Osteoblast (primary cell): ENCODE measurements around the gene RAB3C. TPM values are rescaled to one million over a fixed set of nuclear protein-coding genes. Genes with fewer than 3 reads are reported as not detected.
"Not testable (repeated sequence)": the region's sequence is repeated elsewhere in the genome, so short reads cannot be mapped to it uniquely, and the experiment has no call there.

Source experiments
- DNase-seq: peaks from one replicate; pipeline ENCODE4 v3.0.0; 2011; ENCODE audit warnings: low spot score, mixed read lengths; ENCODE audit not compliant: insufficient read length; ENCODE audit errors: missing footprints
- H2AFZ ChIP-seq: 2 replicates; pipeline ENCODE4 v1.6.0; 2011; ENCODE audit warnings: mild to moderate bottlenecking, low read length
- H3K27ac ChIP-seq: 2 replicates; pipeline ENCODE4 v1.5.1; 2011; ENCODE audit warnings: mild to moderate bottlenecking, low read depth, low read length, moderate library complexity
- H3K27me3 ChIP-seq: 2 replicates; pipeline ENCODE4 v1.6.0; 2012; ENCODE audit warnings: mild to moderate bottlenecking, control low read depth, inconsistent platforms, low read length, moderate library complexity; ENCODE audit not compliant: insufficient read depth
- H3K36me3 ChIP-seq: 2 replicates; pipeline ENCODE4 v1.5.1; 2011; ENCODE audit warnings: mild to moderate bottlenecking, low read length, control low read depth, moderate library complexity; ENCODE audit not compliant: insufficient read depth
- H3K4me1 ChIP-seq: 2 replicates; pipeline ENCODE4 v1.5.1; 2011; ENCODE audit warnings: mild to moderate bottlenecking, low read length, control low read depth, moderate library complexity; ENCODE audit not compliant: insufficient read depth
- H3K4me2 ChIP-seq: 2 replicates; pipeline ENCODE4 v1.6.0; 2011; ENCODE audit warnings: mild to moderate bottlenecking, low read length; ENCODE audit not compliant: insufficient read depth
- H3K4me3 ChIP-seq: fragments of 200-600 bp; sonication (generic); 3 replicates; pipeline ENCODE4 v1.5.1; 2012; ENCODE audit warnings: mild to moderate bottlenecking, low read length, inconsistent platforms; ENCODE audit not compliant: insufficient read depth
- H3K79me2 ChIP-seq: 2 replicates; pipeline ENCODE4 v1.6.0; 2012; ENCODE audit warnings: mild to moderate bottlenecking, low read length, control low read depth, inconsistent platforms; ENCODE audit not compliant: insufficient read depth
- H3K9me3 ChIP-seq: 2 replicates; pipeline ENCODE4 v1.5.1; 2011; ENCODE audit warnings: low read depth, low read length, control low read depth
- H4K20me1 ChIP-seq: 2 replicates; pipeline ENCODE4 v1.6.0; 2012; ENCODE audit warnings: mild to moderate bottlenecking, low read length, control low read depth; ENCODE audit not compliant: insufficient read depth
- CTCF ChIP-seq: IDR thresholded peaks from 2 replicates; pipeline ENCODE4 v1.5.1; 2011; ENCODE audit warnings: mild to moderate bottlenecking, low read depth, low read length, moderate library complexity; ENCODE audit errors: extremely low read depth
- total RNA-seq: library from RNA; depleted of rRNA; stranded (reverse); fragments of >200 nt; gene quantifications from 2 replicates; pipeline ENCODE4 v1.2.3, GENCODE V29; 2012

The RAB3C gene
- total RNA-seq, 1 donor, result not detected

GRCh38 chr5:58595952-58596351, 13.1 kb downstream of the RAB3C start:
- Histone ChIP-seq H3K9me3 (no peaks in the 10 kb centered on the region), H3K27me3 (no peaks in the 10 kb centered on the region), H4K20me1 (no peaks in the 10 kb centered on the region), H2AFZ (no peak overlapping the region), H3K36me3 (no peaks in the 10 kb centered on the region), H3K27ac (no peak overlapping the region), H3K4me2 (no peak overlapping the region), H3K4me1 (no peaks in the 10 kb centered on the region), H3K79me2 (no peaks in the 10 kb centered on the region), H3K4me3 (no peak overlapping the region)
- TF ChIP-seq CTCF, result no peak
- DNase-seq, result no peak

GRCh38 chr5:58598440-58598839, 15.6 kb downstream of the RAB3C start:
- Histone ChIP-seq H4K20me1 (no peaks in the 10 kb centered on the region), H3K4me1 (no peaks in the 10 kb centered on the region), H3K27ac (no peak overlapping the region), H3K4me2 (no peak overlapping the region), H3K36me3 (no peaks in the 10 kb centered on the region), H3K9me3 (no peaks in the 10 kb centered on the region), H3K27me3 (no peaks in the 10 kb centered on the region), H2AFZ (no peak overlapping the region), H3K79me2 (no peaks in the 10 kb centered on the region), H3K4me3 (no peak overlapping the region)
- no peak for TF ChIP-seq CTCF
- DNase-seq, result no peak

- Histone ChIP-seq H3K27me3 (no peaks in the 10 kb centered on the region), H3K36me3 (no peaks in the 10 kb centered on the region), H3K27ac (no peak overlapping the region), H2AFZ (no peak overlapping the region), H3K4me2 (no peak overlapping the region), H4K20me1 (no peaks in the 10 kb centered on the region), H3K79me2 (no peaks in the 10 kb centered on the region), H3K4me3 (no peak overlapping the region), H3K4me1 (no peaks in the 10 kb centered on the region), H3K9me3 (no peaks in the 10 kb centered on the region)
- TF ChIP-seq CTCF, result no peak
- no peak for DNase-seq
Measured at GRCh38 chr5:58599217-58599616, 16.3 kb downstream of the RAB3C start.

- not testable (repeated sequence) for H4K20me1 ChIP-seq, H3K27ac ChIP-seq, H2AFZ ChIP-seq, H3K4me3 ChIP-seq, H3K9me3 ChIP-seq, H3K79me2 ChIP-seq, H3K4me1 ChIP-seq, H3K36me3 ChIP-seq, DNase-seq, H3K4me2 ChIP-seq, H3K27me3 ChIP-seq
Measured at GRCh38 chr5:58600613-58601012, 17.7 kb downstream of the RAB3C start.

GRCh38 chr5:58602889-58603288, 20.0 kb downstream of the RAB3C start:
- not testable (repeated sequence) for H3K79me2 ChIP-seq, H3K4me1 ChIP-seq, H4K20me1 ChIP-seq, H3K4me3 ChIP-seq, H3K4me2 ChIP-seq, H2AFZ ChIP-seq, DNase-seq, H3K36me3 ChIP-seq, H3K27ac ChIP-seq, H3K27me3 ChIP-seq, H3K9me3 ChIP-seq
